DMS79 treated with DMSO at 0.1 percent for 48 hours (cell line): Measurements from ENCODE around the gene EMC10.
"Not testable (repeated sequence)": the region's sequence is repeated elsewhere in the genome, so short reads cannot be mapped to it uniquely, and the experiment has no call there.

Source experiments
- DNase-seq: peaks from one replicate; lab custom pipeline; 2025; lab: John Stamatoyannopoulos, UW

EMC10 gene

DNA sequence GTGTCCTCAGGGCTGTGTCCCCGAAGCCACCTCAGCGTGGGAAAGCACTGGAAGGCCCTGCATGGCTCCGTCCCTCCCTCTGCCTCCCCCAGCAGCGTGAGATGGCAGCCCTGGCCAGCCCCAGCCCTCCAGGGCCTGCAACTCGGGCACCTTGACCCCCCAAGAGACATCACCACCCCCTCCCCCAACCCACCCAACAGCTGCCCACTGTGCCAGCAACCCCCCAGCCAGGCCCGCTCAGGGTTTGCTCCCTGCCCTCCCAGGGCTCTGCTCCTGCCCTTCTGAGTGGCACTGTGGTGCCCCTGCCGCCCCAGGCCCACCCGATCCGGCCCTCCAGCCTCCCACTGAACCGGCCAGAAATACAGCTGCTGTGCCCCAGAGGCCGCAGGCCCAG is 38.9 kb downstream of the EMC10 start:
- DNase-seq: no peak

DNA sequence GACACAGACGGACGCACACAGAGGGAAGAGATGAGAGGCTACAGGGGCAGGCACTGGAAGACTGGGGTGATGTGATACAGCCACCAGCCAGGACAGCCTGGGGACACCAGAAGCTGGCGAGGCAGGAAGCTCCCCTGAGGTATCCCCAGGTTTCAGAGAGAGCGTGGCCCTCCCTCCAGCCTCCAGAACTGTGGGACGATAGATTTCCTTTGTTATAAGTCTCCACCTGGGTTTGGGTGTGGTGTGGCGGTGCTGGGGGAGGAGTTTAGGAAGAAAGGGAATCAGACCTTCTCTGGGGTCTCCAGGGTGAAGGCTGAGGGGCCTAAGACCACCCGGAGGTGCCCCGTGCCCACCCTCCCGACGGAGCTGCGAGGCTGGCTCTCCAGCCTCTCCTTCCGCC is 40.1 kb downstream of the EMC10 start:
- no peak for DNase-seq

DNA sequence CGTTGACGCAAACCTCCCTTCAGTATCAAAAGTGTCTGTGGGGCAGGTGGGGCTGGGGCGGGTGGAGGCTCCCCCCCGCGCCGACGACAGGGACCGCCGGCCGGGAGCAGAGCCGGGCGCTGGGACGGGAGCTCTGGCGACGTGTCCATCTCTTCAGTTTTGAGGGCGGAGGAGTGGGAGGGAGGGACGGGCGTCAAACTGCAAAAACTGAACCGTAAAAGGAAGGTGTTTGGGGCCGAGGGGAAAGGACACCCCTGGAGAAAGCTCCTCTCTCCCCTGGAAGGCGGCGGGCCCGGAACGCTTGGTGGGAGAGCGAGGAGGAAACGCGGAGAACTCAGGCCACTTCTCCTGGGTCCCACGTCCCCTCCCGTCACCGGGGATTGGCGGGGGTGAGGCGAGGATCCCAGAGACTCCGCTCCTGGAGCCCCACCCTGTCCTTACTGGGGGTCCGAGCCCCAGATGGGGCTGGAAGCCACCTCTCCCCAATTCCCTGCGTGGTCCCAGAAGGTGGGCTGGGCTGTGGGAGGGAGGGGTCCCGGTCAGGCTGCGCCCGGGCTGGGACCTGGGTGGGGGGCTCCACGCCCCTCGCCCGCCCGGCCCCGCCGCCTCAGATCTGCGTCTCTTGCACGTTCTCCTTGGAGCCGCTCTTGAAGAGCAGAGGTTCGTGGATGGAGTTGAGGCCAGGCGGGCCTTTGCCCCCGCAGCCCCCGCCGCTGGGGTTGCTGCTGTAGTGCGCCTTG is 40.8 kb downstream of the EMC10 start:
- DNase-seq: no peak

DNA sequence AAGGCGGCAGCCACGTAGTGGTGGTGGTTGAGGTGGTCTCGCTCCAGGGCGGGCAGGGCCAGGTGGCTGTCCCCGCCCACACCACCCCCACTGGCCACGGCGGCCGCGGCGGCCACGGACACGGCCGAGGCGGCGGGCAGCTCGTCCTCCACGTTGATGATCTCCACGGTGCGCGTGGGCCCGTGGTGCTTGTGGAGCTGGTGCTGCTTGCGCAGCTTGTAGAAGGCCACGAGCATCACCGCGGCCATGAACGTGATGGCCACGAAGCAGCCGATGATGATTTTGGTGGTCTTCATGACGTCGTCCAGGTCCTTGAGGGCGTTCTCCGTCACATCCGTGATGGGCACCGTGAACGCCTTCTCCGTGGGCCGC is 41.4 kb downstream of the EMC10 start:
- DNase-seq: no peak

DNA sequence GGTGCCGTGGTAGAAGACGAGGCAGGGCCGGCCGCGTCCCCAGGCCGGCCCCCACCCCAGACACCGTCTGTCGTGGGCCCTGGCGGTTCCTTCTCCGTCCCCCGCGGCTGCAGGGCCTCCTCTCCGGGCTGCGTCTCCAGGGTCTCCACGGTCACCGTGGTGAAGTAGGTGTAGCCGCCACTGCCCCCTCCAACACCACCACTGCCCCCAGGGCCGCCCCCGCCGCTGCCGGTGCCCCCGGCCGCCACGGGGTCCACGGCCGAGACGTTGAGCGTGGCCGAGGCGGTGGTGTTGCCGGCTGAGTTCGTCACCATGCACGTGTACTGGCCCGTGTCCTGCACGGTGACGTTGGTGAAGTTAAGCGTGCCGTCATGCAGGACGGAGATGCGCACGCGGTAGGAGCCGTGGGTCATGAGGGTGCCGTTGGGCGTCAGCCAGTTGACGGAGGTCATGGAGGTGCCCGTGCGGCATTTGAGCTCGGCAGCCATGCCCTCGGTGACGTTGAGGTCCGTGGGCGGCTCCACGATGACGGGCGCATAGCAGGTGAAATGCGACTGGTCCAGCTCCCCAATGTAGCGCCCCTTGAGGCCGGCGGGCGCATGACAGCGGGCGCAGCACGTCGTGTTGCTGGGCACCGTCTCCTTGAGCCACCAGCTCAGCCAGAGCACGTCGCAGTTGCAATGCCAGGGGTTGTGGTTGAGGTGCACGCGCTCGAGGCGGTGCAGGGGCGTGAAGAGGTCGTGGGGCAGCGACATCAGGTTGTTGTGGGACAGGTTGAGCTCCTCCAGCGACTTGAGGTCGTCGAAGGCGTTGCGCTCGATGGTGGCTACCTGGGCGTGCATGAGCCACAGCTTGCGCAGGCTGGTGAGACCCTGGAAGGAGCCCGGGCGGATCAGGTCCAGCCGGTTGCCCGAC is 42.0 kb downstream of the EMC10 start:
- DNase-seq: no peak

DNA sequence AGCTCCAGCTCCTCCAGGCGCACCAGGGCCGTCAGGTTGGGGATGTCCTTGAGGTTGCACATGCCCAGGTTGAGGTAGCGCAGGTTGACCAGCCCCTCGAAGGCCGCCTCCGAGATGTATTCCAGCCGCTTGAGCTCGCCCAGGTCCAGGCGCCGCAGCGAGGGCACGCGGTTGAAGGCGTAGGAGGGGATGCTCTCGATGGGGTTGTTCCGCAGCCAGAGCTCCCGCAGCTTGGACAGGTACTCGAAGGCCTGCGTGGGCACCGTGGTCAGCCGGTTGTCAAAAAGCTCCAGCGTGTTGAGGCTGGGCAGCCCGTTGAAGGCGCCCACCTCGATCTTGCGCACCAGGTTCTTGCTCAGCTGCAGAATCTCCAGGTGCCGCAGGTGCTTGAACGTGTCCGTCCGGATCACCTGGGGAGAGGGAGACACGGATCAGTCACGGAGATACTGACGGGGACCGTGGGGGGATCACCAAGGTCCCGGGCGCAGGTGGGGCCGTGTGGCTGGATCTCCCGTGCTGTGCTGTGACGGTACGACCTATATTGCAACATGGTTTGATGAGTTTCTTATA is 42.8 kb downstream of the EMC10 start:
- no peak for DNase-seq

DNA sequence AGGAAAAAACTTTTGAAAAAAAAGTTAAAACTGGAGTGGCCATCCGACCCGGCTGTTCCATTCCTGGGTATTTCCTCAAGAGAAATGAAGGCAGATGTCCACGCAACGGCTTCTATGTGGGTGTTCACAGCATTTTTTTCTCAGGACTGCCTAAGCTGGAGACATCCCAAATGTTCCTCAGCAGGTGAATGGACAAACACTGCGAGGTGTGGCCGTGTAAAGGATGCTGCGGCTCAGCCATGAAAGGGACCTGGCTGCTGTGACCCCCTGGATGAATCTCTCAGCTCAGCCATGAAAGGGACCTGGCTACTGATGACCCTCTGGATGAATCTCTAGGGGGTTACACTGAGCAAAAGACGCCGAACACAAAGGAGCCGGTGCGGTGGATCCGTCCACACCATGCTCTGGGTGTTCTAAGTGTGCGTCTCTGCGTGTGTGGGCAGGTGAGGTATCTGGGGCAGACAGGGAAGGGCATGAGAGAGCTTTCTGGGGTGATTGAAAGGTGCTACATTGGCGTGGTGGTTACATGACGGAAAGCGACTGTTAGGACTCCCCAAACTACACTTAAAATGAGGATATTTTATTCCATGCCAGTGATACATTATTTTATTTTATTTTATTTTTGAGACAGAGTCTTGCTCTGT is 44.6 kb downstream of the EMC10 start:
- DNase-seq: no peak

DNA sequence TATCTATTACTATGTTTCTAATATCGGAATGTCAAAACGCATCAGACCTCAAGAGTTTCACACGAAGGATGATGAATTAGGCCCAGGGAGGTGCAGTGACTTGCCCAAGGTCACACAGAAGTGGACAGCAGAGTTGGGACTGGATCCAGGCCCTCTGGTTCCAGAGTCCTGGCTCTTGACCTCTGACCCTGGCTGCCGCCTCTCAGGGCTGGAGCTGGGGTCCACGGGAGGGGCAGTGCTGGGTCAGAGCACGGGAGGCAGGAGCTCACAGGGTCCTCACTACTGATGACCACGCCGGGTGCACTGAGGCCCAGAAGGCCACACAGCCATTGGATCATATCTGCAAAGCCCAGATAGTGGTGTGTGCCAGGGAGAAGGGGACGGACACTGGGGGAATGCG is 46.6 kb downstream of the EMC10 start:
- DNase-seq: no peak

DNA sequence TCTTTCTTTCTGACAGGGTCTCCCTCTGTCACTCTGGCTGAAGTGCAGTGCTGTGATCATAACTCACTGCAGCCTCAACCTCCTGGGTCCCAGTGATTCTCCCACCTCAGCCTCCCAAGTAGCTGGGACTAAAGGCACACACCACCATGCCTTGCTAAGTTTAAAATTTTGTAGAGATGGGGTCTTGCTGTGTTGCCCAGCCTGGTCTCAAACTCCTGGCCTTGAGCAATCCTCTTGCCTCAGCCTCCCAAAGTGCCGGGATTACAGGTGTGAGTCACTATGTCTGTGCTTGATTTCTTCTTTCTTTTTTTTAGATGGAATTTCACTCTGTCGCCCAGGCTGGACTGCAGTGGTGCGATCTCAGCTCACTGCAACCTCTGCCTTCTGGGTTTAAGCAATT is 51.7 kb downstream of the EMC10 start:
- DNase-seq: not testable (repeated sequence)

DNA sequence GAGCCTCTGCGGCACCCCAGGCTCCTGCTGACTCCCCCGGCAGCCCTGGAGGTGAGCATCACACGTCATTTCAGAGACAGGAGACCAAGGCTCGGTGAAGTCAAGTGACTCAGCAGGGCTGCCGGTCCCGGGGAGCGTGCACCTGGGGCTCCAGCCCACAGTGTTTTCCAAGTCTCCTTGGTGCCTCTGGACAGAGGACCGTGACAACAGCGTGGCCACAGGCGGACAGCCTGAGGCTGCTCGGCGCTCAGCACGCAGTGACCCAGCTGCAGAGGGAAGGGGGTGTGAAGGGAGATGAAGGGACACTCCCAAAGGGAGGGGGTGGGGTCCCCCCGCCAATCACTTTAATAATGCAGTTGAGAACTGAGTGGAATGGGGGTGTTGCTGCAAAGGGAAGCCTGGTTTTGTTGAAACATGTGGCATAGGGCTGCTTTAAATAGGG is 54.9 kb downstream of the EMC10 start:
- no peak for DNase-seq

DNA sequence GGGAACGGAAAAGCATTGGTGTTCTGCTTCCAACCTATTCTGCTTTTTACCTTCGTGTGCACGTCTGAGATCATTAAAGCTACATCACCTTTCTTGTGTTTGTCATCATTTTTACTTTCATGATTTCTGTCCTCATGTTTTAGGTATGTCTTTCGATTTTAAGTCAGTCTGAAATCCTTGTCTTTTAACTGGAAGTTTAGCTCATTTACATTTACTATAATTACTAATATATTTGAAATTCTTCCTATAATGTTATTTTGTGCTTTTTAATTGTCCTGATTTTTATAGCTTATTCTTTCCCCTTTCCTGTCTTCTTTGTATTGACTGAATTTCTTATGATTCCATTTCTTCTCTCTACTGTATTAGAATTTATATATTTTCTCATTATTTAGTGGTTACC is 56.6 kb downstream of the EMC10 start:
- no peak for DNase-seq

DNA sequence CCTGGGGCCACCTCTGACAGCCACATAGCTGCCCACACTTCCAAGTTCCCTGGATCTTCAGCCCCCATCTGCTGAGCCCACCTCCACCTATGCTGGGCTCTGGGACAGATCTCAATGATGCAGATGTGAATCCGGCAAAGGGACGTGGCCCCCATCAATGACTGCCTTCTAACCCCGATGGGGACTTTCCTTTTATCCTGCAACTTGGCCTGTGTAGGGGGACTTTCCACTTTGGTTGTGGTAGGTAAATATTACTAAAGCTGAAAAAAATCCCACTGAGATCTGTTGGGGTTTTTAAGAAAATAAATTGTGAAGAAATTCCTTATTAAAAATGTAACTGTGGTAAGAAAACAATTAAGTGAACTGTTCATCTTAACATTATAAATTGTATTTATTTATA is 58.2 kb downstream of the EMC10 start:
- DNase-seq: no peak

DNA sequence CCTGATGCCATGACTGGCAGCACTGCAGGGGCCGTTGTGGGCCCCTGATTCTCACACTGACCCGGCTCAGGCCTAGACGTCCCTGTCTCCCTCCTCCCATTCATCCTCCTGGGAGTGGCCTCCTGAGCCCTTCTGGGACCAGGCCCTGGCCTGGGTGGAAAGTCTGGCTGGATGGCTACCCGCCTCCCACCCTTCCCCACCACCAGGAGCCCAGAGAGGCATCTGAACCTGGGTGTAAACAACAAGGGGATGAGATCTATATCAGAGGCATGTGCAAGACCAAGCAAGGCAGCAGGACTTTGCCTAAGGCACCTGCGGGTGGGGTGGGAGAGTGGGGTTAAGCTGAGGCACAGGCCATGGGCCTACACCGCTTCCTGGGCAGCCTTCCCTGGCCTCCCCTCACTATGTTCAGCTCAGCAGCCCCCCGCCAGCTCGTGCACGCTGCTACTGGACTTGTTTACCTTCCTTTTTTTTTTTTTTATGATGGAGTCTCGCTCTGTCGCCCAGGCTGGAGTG is 59.4 kb downstream of the EMC10 start:
- no peak for DNase-seq

DNA sequence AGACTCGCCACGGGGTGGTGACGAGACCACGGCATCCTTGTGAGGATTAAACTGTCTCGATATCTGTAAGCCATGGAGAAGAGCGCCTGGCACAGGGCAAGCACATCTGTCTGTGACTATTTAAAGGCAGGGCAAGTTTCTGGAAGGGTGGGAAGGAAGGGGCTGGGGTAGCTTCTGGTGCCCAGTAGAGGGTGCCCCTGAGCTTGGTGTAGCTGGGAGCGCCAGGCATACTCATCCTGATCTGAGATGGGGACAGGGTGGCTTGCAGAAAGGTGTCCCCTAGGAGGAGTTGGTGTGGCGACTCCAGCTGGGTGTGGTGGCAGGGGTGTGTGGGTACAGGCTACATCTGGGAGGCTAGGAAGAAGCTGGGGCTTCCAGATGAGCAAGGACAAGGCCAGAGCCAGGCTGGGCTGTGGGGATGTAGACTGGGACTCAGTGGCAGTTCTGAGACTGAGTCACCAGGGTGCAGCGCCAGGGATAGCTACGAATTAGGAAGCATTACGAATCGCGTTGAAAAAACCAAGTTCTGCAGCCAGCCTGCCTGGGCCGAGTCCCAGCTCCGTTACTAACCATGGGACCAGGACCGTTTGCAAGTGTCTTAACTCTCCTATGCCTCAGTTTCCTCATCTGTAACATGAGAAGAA is 60.5 kb downstream of the EMC10 start:
- DNase-seq: no peak

DNA sequence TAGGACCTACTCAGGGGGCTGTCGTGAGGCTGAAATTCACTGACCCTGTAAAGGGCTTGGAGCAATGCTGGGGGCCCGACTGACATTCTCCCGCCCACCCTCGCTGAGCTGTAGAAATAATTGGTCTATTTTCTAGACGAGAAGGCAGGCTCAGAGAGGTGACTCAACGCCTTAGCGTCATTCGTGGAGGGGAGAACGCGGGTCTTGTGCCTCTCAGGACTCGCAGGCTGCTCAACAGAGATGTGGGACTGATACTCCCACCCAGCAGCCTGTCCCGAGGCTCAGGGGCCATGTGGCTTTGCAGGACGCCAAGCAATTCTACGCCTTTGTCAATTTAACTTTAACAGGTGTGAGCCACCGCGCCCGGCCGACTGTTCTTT is 61.0 kb downstream of the EMC10 start:
- DNase-seq: no peak

DNA sequence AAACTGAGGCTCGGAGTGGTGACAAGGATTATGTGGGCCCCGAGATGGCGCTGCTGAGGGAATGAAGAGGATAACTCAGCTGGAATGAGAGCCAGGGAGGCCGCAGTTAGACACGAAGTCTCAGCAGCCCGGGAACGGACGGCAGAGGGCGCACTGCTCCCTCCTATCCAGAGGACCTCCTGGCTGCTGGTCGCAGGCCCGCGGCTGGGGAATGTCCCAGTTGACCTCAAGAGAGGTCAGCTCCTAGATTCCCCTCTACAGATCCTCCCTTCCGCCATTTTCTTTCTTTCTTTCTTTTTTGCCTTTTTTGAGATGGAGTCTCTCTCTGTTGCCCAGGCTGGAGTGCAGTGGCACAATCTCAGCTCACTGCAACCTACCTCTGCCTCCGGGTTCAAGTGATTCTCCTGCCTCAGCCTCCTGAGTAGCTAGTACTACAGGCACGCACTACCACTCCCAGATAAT is 61.5 kb downstream of the EMC10 start:
- DNase-seq: no peak
